Liver (tissue), 9 donors: ENCODE results near the gene NSMF. TPM values are rescaled to one million over a fixed set of nuclear protein-coding genes. Genes with fewer than 3 reads are reported as not detected.
A peak's percentile ranks its signal among the peaks of the same experiment; 100 is the strongest.

ENCODE experiments used
- DNase-seq: peaks from one replicate; pipeline ENCODE4 v3.0.0-alpha.2; 2017; ENCODE audit warnings: low spot score
- H3K27ac ChIP-seq, 2 donors: one replicate each; pipeline ENCODE4 v1.7.0; 2013; ENCODE audit warnings: inconsistent platforms in 2 of 2, low read length in 2 of 2, control low read depth in 1 of 2, low read depth in 1 of 2, mild to moderate bottlenecking in 1 of 2
- H3K27me3 ChIP-seq, 4 donors: one replicate each; pipeline versions ENCODE4 v1.6.1 to v1.7.0; 2013; ENCODE audit warnings: low read length in 3 of 4, inconsistent platforms in 1 of 4, mild to moderate bottlenecking in 1 of 4, moderate library complexity in 1 of 4; ENCODE audit not compliant: control insufficient read depth in 4 of 4, insufficient read depth in 4 of 4
- H3K36me3 ChIP-seq, 4 donors: one replicate each; pipeline versions ENCODE4 v1.6.1 to v1.7.0; 2013; ENCODE audit warnings: low read length in 3 of 4, mild to moderate bottlenecking in 3 of 4, low read depth in 1 of 4, moderate library complexity in 1 of 4; ENCODE audit not compliant: control insufficient read depth in 4 of 4, insufficient read depth in 3 of 4
- H3K4me1 ChIP-seq, 4 donors: one replicate each; pipeline versions ENCODE4 v1.6.1 to v1.7.0; 2013; ENCODE audit warnings: low read length in 3 of 4, mild to moderate bottlenecking in 3 of 4, moderate library complexity in 1 of 4; ENCODE audit not compliant: control insufficient read depth in 4 of 4, insufficient read depth in 4 of 4
- H3K4me3 ChIP-seq, 3 donors: one replicate each; pipeline versions ENCODE4 v1.6.1 to v1.7.0; 2013; ENCODE audit warnings: low read length in 3 of 3, control low read depth in 1 of 3, low read depth in 1 of 3, mild to moderate bottlenecking in 1 of 3
- H3K9ac ChIP-seq, 2 donors: one replicate each; pipeline ENCODE4 v1.7.0; 2013; ENCODE audit warnings: low read length in 2 of 2, mild to moderate bottlenecking in 2 of 2, moderate library complexity in 2 of 2, control low read depth in 1 of 2, low read depth in 1 of 2
- H3K9me3 ChIP-seq, 4 donors: one replicate each; pipeline versions ENCODE4 v1.6.1 to v1.7.0; 2013; ENCODE audit warnings: low read length in 3 of 4; ENCODE audit not compliant: control insufficient read depth in 4 of 4
- ATF3 ChIP-seq: IDR thresholded peaks from 2 replicates; pipeline ENCODE4 v1.6.1; 2016; ENCODE audit warnings: antibody characterized with exemption
- FOXA1 ChIP-seq: IDR thresholded peaks from 2 replicates; pipeline ENCODE4 v1.6.1; 2016; ENCODE audit warnings: antibody characterized with exemption
- FOXA2 ChIP-seq: IDR thresholded peaks from 2 replicates; pipeline ENCODE4 v1.6.1; 2016; ENCODE audit warnings: antibody characterized with exemption
- GABPA ChIP-seq, 2 donors: IDR thresholded peaks in 1 of 2; conservative IDR thresholded peaks in 1 of 2; 2 replicates each; pipeline ENCODE4 v1.6.1; 2016; ENCODE audit warnings: antibody characterized with exemption in 2 of 2, mild to moderate bottlenecking in 1 of 2, moderate library complexity in 1 of 2
- HNF4A ChIP-seq, 2 donors: conservative IDR thresholded peaks; 2 replicates each; pipeline ENCODE4 v1.6.1; 2016; ENCODE audit warnings: antibody characterized with exemption in 2 of 2, mild to moderate bottlenecking in 2 of 2
- HNF4G ChIP-seq: IDR thresholded peaks from 2 replicates; pipeline ENCODE4 v1.6.1; 2016; ENCODE audit warnings: antibody characterized with exemption
- NR2F2 ChIP-seq: IDR thresholded peaks from 2 replicates; pipeline ENCODE4 v1.6.1; 2016; ENCODE audit warnings: antibody characterized with exemption
- RAD21 ChIP-seq, 2 donors: IDR thresholded peaks; 2 replicates each; pipeline ENCODE4 v1.6.1; 2016; ENCODE audit warnings: antibody characterized with exemption in 2 of 2, mild to moderate bottlenecking in 2 of 2
- REST ChIP-seq: IDR thresholded peaks from 2 replicates; pipeline ENCODE4 v1.6.1; 2016; ENCODE audit warnings: antibody characterized with exemption, mild to moderate bottlenecking
- RXRA ChIP-seq, 2 donors: IDR thresholded peaks; 2 replicates each; pipeline ENCODE4 v1.6.1; 2017 to 2018; ENCODE audit warnings: antibody characterized with exemption in 2 of 2, mild to moderate bottlenecking in 1 of 2
- SP1 ChIP-seq: IDR thresholded peaks from 2 replicates; pipeline ENCODE4 v1.6.1; 2018; ENCODE audit warnings: antibody characterized with exemption, mild to moderate bottlenecking
- TAF1 ChIP-seq: conservative IDR thresholded peaks from 2 replicates; pipeline ENCODE4 v1.6.1; 2016; ENCODE audit warnings: antibody characterized with exemption, mild to moderate bottlenecking
- YY1 ChIP-seq: IDR thresholded peaks from 2 replicates; pipeline ENCODE4 v1.6.1; 2016; ENCODE audit warnings: antibody characterized with exemption, mild to moderate bottlenecking
- WGBS: extraction: QIAGEN DNeasy Blood & Tissue Kit; methylation state at CpG from one replicate; pipeline ENCODE4 v1.1.7; 2013; 5-methylcytosine and 5-hydroxymethylcytosine counted together
- polyA plus RNA-seq, 2 donors: library from polyadenylated mRNA; stranded (reverse) in 1 of 2; unstranded in 1 of 2; fragments of 200-250 nt in 1 of 2; fragments of >200 nt in 1 of 2; fragmentation: Nextera tagmentation in 1 of 2; extraction: Ambion mirVana in 1 of 2; gene quantifications; one replicate each; pipeline versions ENCODE4 v1.2.1 to v1.2.3, GENCODE V29; 2013 to 2015
- total RNA-seq, 2 donors: library from RNA; depleted of rRNA; stranded (reverse); fragments of >200 nt; gene quantifications; one replicate each; pipeline ENCODE4 v1.2.3, GENCODE V29; 2014
- TF ChIP-seq, protein P1 (sequence below): IDR thresholded peaks from 2 replicates; pipeline ENCODE4 v1.6.1; 2016; ENCODE audit warnings: antibody characterized with exemption
- TF ChIP-seq, protein P2 (sequence below): IDR thresholded peaks from 2 replicates; pipeline ENCODE4 v1.6.1; 2016; ENCODE audit warnings: antibody characterized with exemption
- donor health status: healthy.
- donor health status: healthy.
- donor health status: healthy.
- donor health status: healthy.
- donor health status: healthy.

NSMF gene
- total and polyA plus RNA-seq, 4 donors = 1.7 to 13.5 (median 8.7) TPM

DNA sequence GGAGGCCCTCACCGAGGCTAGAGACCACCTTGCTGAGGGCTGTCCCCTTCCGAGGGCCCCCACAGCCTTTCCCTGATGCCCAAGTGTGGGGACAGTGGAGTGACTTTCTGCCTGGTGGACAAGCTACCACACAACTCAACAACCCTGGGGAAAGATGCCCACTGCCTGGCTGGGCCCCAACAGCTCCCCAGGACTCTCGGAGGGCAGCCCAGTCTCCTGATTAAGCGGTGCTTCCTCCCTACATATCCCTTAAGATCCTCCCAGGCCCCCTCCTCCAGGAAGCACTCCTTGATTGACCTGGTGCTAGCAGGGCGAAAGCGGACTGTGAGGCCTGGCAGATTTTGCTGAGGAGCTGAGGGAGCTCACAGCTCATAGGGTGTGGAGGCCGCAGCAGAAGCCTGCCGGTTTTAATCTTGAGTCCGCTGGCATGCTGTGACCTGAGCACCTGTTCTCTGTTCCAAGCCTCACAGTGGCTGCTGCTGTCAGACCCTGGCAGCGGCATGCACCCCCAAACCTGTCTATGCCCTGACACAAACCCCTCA lies 2.2 kb downstream of the NSMF start:
- Histone ChIP-seq H3K4me3 (no peak overlapping the region), H3K9me3 (no peaks in the 10 kb centered on the region), H3K4me1 (peaks cover 24 to 53% (median 39%) of the 10 kb centered on the region in 4 donors), H3K27me3 (no peaks in the 10 kb centered on the region), H3K27ac (no peak overlapping the region), H3K36me3 (peaks cover 0 to 2% (median 1%) of the 10 kb centered on the region in 4 donors), H3K9ac (no peak overlapping the region)
- no peak for DNase-seq
- TF ChIP-seq REST (no peak), RAD21 (IDR thresholded peaks at IDR 0.05) (no peak), NR2F2 (no peak), GABPA (IDR thresholded peaks at IDR 0.05 in 1 of 2, conservative IDR thresholded peaks at IDR 0.05 in 1 of 2) (no peak)
- 96% methylated on average over 10 of the region's 10 CpGs for WGBS

DNA sequence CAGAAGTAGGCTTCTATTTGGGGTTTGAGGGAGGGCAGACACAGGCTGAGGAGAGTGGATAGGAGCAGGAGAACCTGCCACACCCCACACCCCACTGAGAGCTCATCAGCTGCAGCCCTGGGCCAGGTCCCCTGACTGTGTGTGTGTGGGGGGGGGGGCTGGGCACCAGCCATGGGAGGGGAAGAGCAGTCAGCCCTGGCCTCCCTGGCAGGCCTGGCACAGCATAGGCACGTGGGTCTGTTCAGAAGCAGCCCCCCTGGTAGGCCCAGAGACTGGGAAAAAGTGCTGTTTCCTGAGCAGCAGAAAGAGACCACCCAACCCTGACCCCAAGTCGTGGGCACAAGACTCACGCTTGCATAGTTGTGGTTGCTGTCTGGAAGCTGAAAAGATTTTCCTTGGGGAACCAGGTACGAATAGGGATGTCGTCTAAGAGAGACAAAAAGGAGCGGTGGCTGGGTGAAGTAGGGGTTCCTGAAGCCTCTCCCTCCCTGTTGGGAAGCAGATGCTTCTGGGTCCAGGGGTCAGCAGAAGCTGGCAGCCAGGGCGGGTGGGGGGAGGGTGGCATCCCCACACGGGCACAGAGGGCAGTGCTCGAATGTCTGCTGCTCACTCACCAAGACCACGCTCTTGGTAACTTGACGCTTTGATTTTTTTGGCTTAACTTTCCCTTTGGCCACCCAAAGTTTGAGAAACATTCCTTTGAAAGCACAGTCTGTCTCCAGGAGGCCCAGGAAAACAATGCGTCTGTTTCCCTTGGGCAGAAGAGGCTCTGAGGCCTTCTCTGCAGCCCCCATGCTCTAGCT lies 2.9 kb downstream of the NSMF start:
- Histone ChIP-seq H3K27ac (no peak overlapping the region), H3K9ac (no peak overlapping the region), H3K36me3 (peaks cover 0 to 2% (median 1%) of the 10 kb centered on the region in 4 donors), H3K4me3 (no peak overlapping the region), H3K27me3 (no peaks in the 10 kb centered on the region), H3K9me3 (no peaks in the 10 kb centered on the region), H3K4me1 (peaks cover 24 to 53% (median 39%) of the 10 kb centered on the region in 4 donors)
- TF ChIP-seq FOXA1 (no peak), HNF4A (conservative IDR thresholded peaks at IDR 0.05) (peak in 1 of 2 donors; percentile 13), YY1 (no peak), SP1 (no peak)
- TF ChIP-seq, protein P1, sequence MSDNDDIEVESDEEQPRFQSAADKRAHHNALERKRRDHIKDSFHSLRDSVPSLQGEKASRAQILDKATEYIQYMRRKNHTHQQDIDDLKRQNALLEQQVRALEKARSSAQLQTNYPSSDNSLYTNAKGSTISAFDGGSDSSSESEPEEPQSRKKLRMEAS = no peak
- no peak for DNase-seq
- WGBS = 80% methylated on average over 12 of the region's 12 CpGs

- DNase-seq = no peak
- 89% methylated on average over 18 of the region's 18 CpGs for WGBS
- Histone ChIP-seq H3K9ac (no peak overlapping the region), H3K27me3 (no peaks in the 10 kb centered on the region), H3K4me1 (peaks cover 24 to 53% (median 39%) of the 10 kb centered on the region in 4 donors), H3K4me3 (no peak overlapping the region), H3K36me3 (peaks cover 0 to 2% (median 1%) of the 10 kb centered on the region in 4 donors), H3K27ac (peak overlapping the region; percentile 90 to 92), H3K9me3 (no peaks in the 10 kb centered on the region)
- TF ChIP-seq ATF3 (no peak), FOXA2 (no peak), SP1 (no peak), FOXA1 (no peak), GABPA (IDR thresholded peaks at IDR 0.05 in 1 of 2, conservative IDR thresholded peaks at IDR 0.05 in 1 of 2) (no peak), YY1 (no peak), RAD21 (IDR thresholded peaks at IDR 0.05) (no peak), NR2F2 (no peak), RXRA (IDR thresholded peaks at IDR 0.05) (no peak), REST (no peak), HNF4G (no peak), HNF4A (conservative IDR thresholded peaks at IDR 0.05) (no peak), TAF1 (no peak)
- TF ChIP-seq, protein P2, sequence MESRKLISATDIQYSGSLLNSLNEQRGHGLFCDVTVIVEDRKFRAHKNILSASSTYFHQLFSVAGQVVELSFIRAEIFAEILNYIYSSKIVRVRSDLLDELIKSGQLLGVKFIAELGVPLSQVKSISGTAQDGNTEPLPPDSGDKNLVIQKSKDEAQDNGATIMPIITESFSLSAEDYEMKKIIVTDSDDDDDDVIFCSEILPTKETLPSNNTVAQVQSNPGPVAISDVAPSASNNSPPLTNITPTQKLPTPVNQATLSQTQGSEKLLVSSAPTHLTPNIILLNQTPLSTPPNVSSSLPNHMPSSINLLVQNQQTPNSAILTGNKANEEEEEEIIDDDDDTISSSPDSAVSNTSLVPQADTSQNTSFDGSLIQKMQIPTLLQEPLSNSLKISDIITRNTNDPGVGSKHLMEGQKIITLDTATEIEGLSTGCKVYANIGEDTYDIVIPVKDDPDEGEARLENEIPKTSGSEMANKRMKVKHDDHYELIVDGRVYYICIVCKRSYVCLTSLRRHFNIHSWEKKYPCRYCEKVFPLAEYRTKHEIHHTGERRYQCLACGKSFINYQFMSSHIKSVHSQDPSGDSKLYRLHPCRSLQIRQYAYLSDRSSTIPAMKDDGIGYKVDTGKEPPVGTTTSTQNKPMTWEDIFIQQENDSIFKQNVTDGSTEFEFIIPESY = no peak
Measured at GRCh38 chr9:137455359-137455991, 3.7 kb downstream of the NSMF start.
